Keratinocyte (primary cell): Measurements from ENCODE around the gene NPIPB8. TPM values are rescaled to one million over a fixed set of nuclear protein-coding genes. Genes with fewer than 3 reads are reported as not detected.
"Not testable (repeated sequence)": the region's sequence is repeated elsewhere in the genome, so short reads cannot be mapped to it uniquely, and the experiment has no call there.

ENCODE experiments used
- DNase-seq: peaks from one replicate; pipeline ENCODE4 v3.0.0-alpha.2; 2011; ENCODE audit warnings: low read depth, missing footprints, low spot score
- FAIRE-seq: peaks from 2 replicates; lab custom pipeline; 2011; peaks lifted over from hg19 to GRCh38; lab: Jason Lieb, UNC
- H2AFZ ChIP-seq: 2 replicates; pipeline ENCODE4 v1.6.0; 2012; ENCODE audit warnings: low read length, control low read depth, inconsistent platforms; ENCODE audit not compliant: control insufficient read depth
- H3K27ac ChIP-seq: 2 replicates; pipeline ENCODE4 v1.5.1; 2011; ENCODE audit warnings: low read length; ENCODE audit not compliant: control insufficient read depth, insufficient read depth
- H3K27me3 ChIP-seq: 3 replicates; pipeline ENCODE4 v1.6.0; 2011; ENCODE audit warnings: low read length; ENCODE audit not compliant: control insufficient read depth, insufficient read depth; ENCODE audit errors: extremely low read depth
- H3K36me3 ChIP-seq, 2 experiments: 2 replicates in 1 of 2; 3 replicates in 1 of 2; pipeline ENCODE4 v1.5.1; 2011; ENCODE audit warnings: low read length in 2 of 2, mild to moderate bottlenecking in 1 of 2; ENCODE audit not compliant: control insufficient read depth in 2 of 2, insufficient read depth in 2 of 2; ENCODE audit errors: extremely low read depth in 1 of 2
- H3K4me1 ChIP-seq: 3 replicates; pipeline ENCODE4 v1.5.1; 2011; ENCODE audit warnings: low read length; ENCODE audit not compliant: control insufficient read depth, insufficient read depth; ENCODE audit errors: extremely low read depth
- H3K4me2 ChIP-seq: 3 replicates; pipeline ENCODE4 v1.6.0; 2011; ENCODE audit warnings: low read depth, low read length; ENCODE audit not compliant: control insufficient read depth, insufficient read depth; ENCODE audit errors: extremely low read depth
- H3K4me3 ChIP-seq, 3 experiments: fragments of 200-600 bp in 1 of 3; sonication (generic) in 1 of 3; 2 replicates in 2 of 3; 3 replicates in 1 of 3; pipeline ENCODE4 v1.5.1; 2011 to 2016; ENCODE audit warnings: low read length in 3 of 3, mild to moderate bottlenecking in 3 of 3, control low read depth in 2 of 3, inconsistent platforms in 1 of 3, low read depth in 1 of 3, mixed read lengths in 1 of 3, mixed run types in 1 of 3, moderate library complexity in 1 of 3; ENCODE audit not compliant: control insufficient read depth in 2 of 3, insufficient read depth in 2 of 3; ENCODE audit errors: extremely low read depth in 1 of 3
- H3K79me2 ChIP-seq: 2 replicates; pipeline ENCODE4 v1.6.0; 2012; ENCODE audit warnings: low read length; ENCODE audit not compliant: control insufficient read depth, insufficient read depth
- H3K9ac ChIP-seq: 3 replicates; pipeline ENCODE4 v1.6.0; 2011; ENCODE audit warnings: low read length; ENCODE audit not compliant: control insufficient read depth, insufficient read depth; ENCODE audit errors: extremely low read depth
- H3K9me1 ChIP-seq: 3 replicates; pipeline ENCODE4 v1.6.0; 2011; ENCODE audit warnings: low read length; ENCODE audit not compliant: control insufficient read depth, insufficient read depth; ENCODE audit errors: extremely low read depth
- H3K9me3 ChIP-seq: 2 replicates; pipeline ENCODE4 v1.5.1; 2012; ENCODE audit warnings: low read depth, low read length; ENCODE audit not compliant: control insufficient read depth
- H4K20me1 ChIP-seq: 3 replicates; pipeline ENCODE4 v1.6.0; 2011; ENCODE audit warnings: low read length; ENCODE audit not compliant: control insufficient read depth, insufficient read depth; ENCODE audit errors: extremely low read depth
- dilution Hi-C: fragments of 300-500 bp; cut with MboI; formaldehyde crosslinking; loops from one replicate; pipeline ENCODE4 v1.7.0; 2020; ENCODE audit warnings: low sequenced_read_pairs; ENCODE audit not compliant: extremely low pct_ligation_motif_present
- polyA plus RNA-seq, 5 experiments: library from polyadenylated mRNA; depleted of rRNA in 3 of 5; stranded (reverse) in 3 of 5; stranded (forward) in 1 of 5; unstranded in 1 of 5; fragments of >200 nt; gene quantifications; 1 replicate in 1 of 5; 2 replicates in 3 of 5; 3 replicates in 1 of 5; pipeline versions ENCODE4 v1.2.1 to v1.2.3, GENCODE V29; 2011 to 2012; ENCODE audit warnings: missing spikeins in 2 of 5, low read depth in 1 of 5, low replicate concordance in 1 of 5

NPIPB8 gene
- polyA plus RNA-seq, 1 donor (not counting 4 experiments of a cell fraction or from before 2014, with no cell fraction given): 0.41 TPM

DNA sequence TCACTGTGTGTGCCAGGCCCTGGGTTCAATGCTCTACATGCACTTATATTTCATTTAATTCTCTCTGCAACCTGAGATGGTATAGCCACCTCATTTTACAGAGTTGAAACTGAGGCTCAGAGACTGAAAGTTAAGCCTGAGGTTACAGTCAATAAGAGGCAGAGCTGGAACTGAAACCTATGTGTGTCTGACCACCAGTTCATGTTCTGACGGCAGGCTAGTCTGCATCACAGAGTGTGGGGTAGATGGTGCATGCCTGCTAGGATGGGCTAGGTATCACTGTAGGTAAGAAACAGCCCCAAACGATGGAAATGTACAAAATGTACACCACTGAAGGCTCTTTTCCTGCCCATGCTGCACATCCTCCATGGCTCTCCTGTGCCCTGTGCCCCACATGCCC lies 2.1 kb downstream of the NPIPB8 start:
- H3K9me3 ChIP-seq, H3K36me3 ChIP-seq, H3K9ac ChIP-seq, H4K20me1 ChIP-seq, dilution Hi-C loops, H3K27me3 ChIP-seq, DNase-seq, H3K79me2 ChIP-seq, H3K4me3 ChIP-seq, FAIRE-seq, H3K9me1 ChIP-seq, H3K4me2 ChIP-seq, H3K27ac ChIP-seq, H2AFZ ChIP-seq: not testable (repeated sequence)
- H3K4me1 ChIP-seq: peaks cover 11% of the 10 kb centered on the region

GRCh38 chr16:28666264-28666663 lies 28.4 kb downstream of the NPIPB8 start:
- H3K9me3 ChIP-seq, H3K9me1 ChIP-seq, H4K20me1 ChIP-seq, H3K4me1 ChIP-seq, dilution Hi-C loops, H3K79me2 ChIP-seq, H3K36me3 ChIP-seq, H3K27me3 ChIP-seq, H3K9ac ChIP-seq, H3K27ac ChIP-seq, DNase-seq, H3K4me3 ChIP-seq, H3K4me2 ChIP-seq, FAIRE-seq, H2AFZ ChIP-seq: not testable (repeated sequence)

- FAIRE-seq, dilution Hi-C loops: not testable (repeated sequence)
Observed at GRCh38 chr16:28667480-28667879, 29.6 kb downstream of the NPIPB8 start.

DNA sequence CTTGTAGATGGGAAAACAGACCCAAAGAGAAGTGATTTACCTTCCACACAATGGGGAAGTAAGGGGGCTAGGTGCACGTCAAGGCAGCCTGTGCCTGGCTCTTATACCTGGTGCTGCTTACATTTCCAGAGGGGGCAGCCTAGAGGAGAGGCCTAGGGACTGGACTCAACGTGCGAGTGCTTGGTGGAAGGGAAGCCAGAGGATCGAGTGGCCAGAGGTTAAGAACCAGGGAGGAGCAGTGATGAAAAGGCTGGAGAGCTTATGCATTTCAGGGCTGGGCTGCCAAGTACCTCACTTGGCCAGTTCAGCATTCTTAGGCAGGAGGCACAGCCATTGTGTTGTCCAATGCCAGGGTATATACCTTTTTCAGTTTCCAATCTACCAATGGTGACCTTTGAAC lies 30.3 kb downstream of the NPIPB8 start:
- H3K9me1 ChIP-seq, DNase-seq, H3K9me3 ChIP-seq, H3K27me3 ChIP-seq, H4K20me1 ChIP-seq, H3K36me3 ChIP-seq, H3K79me2 ChIP-seq, dilution Hi-C loops, H3K4me2 ChIP-seq, FAIRE-seq, H3K9ac ChIP-seq, H3K4me3 ChIP-seq, H2AFZ ChIP-seq, H3K4me1 ChIP-seq, H3K27ac ChIP-seq: not testable (repeated sequence)

More at GRCh38 chr16:28667480-28667879, 29.6 kb downstream of the NPIPB8 start:
- not testable (repeated sequence) for H3K27ac ChIP-seq, H4K20me1 ChIP-seq, H3K4me1 ChIP-seq, H3K9me3 ChIP-seq, H2AFZ ChIP-seq, H3K4me3 ChIP-seq, H3K79me2 ChIP-seq, H3K4me2 ChIP-seq, H3K9me1 ChIP-seq, H3K9ac ChIP-seq, H3K27me3 ChIP-seq, DNase-seq, H3K36me3 ChIP-seq

DNA sequence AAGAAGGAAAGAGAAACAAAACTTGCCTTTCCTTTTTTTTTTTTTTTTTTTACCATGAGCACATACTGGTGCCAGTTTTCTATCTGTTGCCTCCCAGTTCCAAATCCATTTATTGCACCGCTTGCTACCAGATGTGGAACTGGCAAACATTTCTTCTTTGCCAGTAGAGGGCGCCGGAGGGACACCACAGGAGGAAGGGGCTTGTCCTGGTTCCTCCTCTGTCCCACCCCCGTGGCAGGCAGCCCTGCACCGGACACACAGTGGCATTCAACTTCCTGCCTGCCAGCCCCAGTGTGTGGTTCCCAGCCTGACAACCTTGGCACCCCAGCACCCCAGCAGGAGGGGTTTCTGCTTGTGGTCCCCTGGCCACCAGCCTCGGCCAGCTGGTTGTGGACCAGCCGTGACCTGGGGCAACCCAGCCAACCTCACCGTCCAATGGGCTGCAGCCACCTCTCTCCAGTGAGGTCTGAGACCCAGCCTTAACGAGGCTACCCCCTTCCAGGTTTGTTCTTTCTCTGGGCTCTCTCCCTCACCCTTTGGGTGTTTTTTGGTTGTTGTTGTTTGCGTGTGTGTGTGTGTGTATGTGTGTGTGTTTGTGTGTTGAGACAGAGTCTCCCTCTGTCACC lies 50.6 kb downstream of the NPIPB8 start:
- H3K9ac ChIP-seq, H3K79me2 ChIP-seq, H3K9me1 ChIP-seq, dilution Hi-C loops, H4K20me1 ChIP-seq, H3K27ac ChIP-seq, H3K4me1 ChIP-seq, H3K9me3 ChIP-seq, DNase-seq, FAIRE-seq, H3K27me3 ChIP-seq, H3K36me3 ChIP-seq, H2AFZ ChIP-seq, H3K4me2 ChIP-seq, H3K4me3 ChIP-seq: not testable (repeated sequence)
